Neural progenitor cell (in vitro differentiated cells): Measurements from ENCODE around the gene UGT1A8. TPM values are rescaled to one million over a fixed set of nuclear protein-coding genes. Genes with fewer than 3 reads are reported as not detected.
"Not testable (repeated sequence)": the region's sequence is repeated elsewhere in the genome, so short reads cannot be mapped to it uniquely, and the experiment has no call there.

ENCODE experiments used
- DNase-seq: peaks from one replicate; pipeline ENCODE4 v3.0.0-alpha.2; 2016; ENCODE audit warnings: low spot score
- H2AFZ ChIP-seq: fragments of 200-600 bp; sonication (generic); replicated peaks from 2 replicates; pipeline ENCODE4 v1.6.1; 2016; ENCODE audit warnings: antibody characterized with exemption
- H3F3A ChIP-seq: fragments of 200-600 bp; sonication (generic); 2 replicates; pipeline ENCODE4 v1.6.1; 2016; ENCODE audit warnings: antibody characterized with exemption, low read depth
- H3K27ac ChIP-seq: fragments of 200-600 bp; sonication (generic); 2 replicates; pipeline ENCODE4 v1.5.1; 2016; ENCODE audit warnings: mild to moderate bottlenecking
- H3K27me3 ChIP-seq: fragments of 200-600 bp; sonication (generic); 2 replicates; pipeline ENCODE4 v1.6.1; 2016; ENCODE audit warnings: mild to moderate bottlenecking, moderate library complexity
- H3K36me3 ChIP-seq: fragments of 200-600 bp; sonication (generic); 2 replicates; pipeline ENCODE4 v1.5.1; 2016
- H3K4me1 ChIP-seq: fragments of 200-600 bp; sonication (generic); 2 replicates; pipeline ENCODE4 v1.6.1; 2016; ENCODE audit warnings: mixed run types
- H3K4me2 ChIP-seq: fragments of 200-600 bp; sonication (generic); 2 replicates; pipeline ENCODE4 v1.6.1; 2016
- H3K4me3 ChIP-seq: fragments of 200-600 bp; sonication (generic); 2 replicates; pipeline ENCODE4 v1.5.1; 2016
- H3K79me2 ChIP-seq: fragments of 200-600 bp; sonication (generic); 2 replicates; pipeline ENCODE4 v1.6.1; 2016; ENCODE audit warnings: low read depth
- H3K9ac ChIP-seq: fragments of 200-600 bp; sonication (generic); 2 replicates; pipeline ENCODE4 v1.6.1; 2016
- H3K9me3 ChIP-seq: fragments of 200-600 bp; sonication (generic); 2 replicates; pipeline ENCODE4 v1.5.1; 2016; ENCODE audit warnings: low read depth
- H4K20me1 ChIP-seq: fragments of 200-600 bp; sonication (generic); 2 replicates; pipeline ENCODE4 v1.6.1; 2016; ENCODE audit warnings: low read depth
- H3K27ac Mint-ChIP-seq: 3 replicates; pipeline ENCODE4 v1.8.0; 2021; ENCODE audit warnings: mixed read lengths
- H3K27me3 Mint-ChIP-seq: 2 replicates; pipeline ENCODE4 v1.8.0; 2022; ENCODE audit warnings: low read depth, mild to moderate bottlenecking, inconsistent platforms, moderate library complexity, mixed read lengths; ENCODE audit not compliant: insufficient read depth
- H3K36me3 Mint-ChIP-seq: 3 replicates; pipeline ENCODE4 v1.8.0; 2021; ENCODE audit warnings: mixed read lengths
- H3K4me1 Mint-ChIP-seq: 3 replicates; pipeline ENCODE4 v1.8.0; 2021; ENCODE audit warnings: mixed read lengths
- H3K4me3 Mint-ChIP-seq: 3 replicates; pipeline ENCODE4 v1.8.0; 2021; ENCODE audit warnings: mild to moderate bottlenecking, moderate library complexity, mixed read lengths
- H3K9me3 Mint-ChIP-seq: 3 replicates; pipeline ENCODE4 v1.8.0; 2020; ENCODE audit warnings: mixed read lengths
- EZH2 ChIP-seq: fragments of 200-600 bp; sonication (generic); IDR thresholded peaks from 2 replicates; pipeline ENCODE4 v1.6.1; 2017; ENCODE audit warnings: antibody characterized with exemption, mild to moderate bottlenecking, moderate library complexity
- EZH2phosphoT487 ChIP-seq: fragments of 200-600 bp; sonication (generic); IDR thresholded peaks from 2 replicates; pipeline ENCODE4 v1.6.1; 2017; ENCODE audit warnings: antibody characterized with exemption
- total RNA-seq: library from RNA; depleted of rRNA; stranded (reverse); fragments of >200 nt; gene quantifications from 2 replicates; pipeline ENCODE4 v1.2.3, GENCODE V29; 2015; ENCODE audit warnings: low replicate concordance
- TF ChIP-seq, protein P1 (sequence below): fragments of 200-600 bp; sonication (generic); IDR thresholded peaks from 2 replicates; pipeline ENCODE4 v1.5.1; 2017; ENCODE audit warnings: antibody characterized with exemption, mild to moderate bottlenecking

The UGT1A8 gene
- total RNA-seq, 1 donor from 2014 or later: not detected

DNA sequence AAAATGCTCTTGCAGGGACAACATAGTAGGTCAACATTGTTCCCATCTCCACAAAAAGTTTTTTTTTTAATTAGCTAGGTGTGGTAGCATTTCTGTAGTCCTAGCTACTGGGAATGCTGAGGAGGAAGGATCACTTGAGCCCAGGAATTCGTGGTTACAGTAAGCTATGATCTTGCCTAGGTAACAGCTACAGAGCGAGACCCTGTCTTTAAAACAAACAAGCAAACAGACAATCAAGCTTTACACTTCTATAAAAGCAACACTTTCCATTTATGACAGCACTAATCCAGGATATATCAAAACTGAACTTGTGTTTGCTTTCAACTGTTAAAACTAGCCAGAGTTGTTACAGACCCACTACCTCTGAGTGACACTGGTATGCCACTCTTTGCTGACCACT lies 123.4 kb downstream of the UGT1A8 start:
- peaks cover 3% of the 10 kb centered on the region for H3K4me1 Mint-ChIP-seq
- no peak for DNase-seq
- no peaks in the 10 kb centered on the region for H3K79me2 ChIP-seq
- H4K20me1 ChIP-seq: no peaks in the 10 kb centered on the region
- no peaks in the 10 kb centered on the region for H3K27me3 ChIP-seq
- H3K36me3 ChIP-seq: no peaks in the 10 kb centered on the region
- peaks cover 4% of the 10 kb centered on the region for H3K9me3 Mint-ChIP-seq
- H3K27ac ChIP-seq: no peak overlapping the region
- H3K27ac Mint-ChIP-seq: no peak overlapping the region
- H3K4me3 Mint-ChIP-seq: no peak overlapping the region
- no peak overlapping the region for H3K9ac ChIP-seq
- no peak overlapping the region for H2AFZ ChIP-seq
- no peaks in the 10 kb centered on the region for H3K4me1 ChIP-seq
- no peak overlapping the region for H3K4me2 ChIP-seq
- TF ChIP-seq, protein P1, sequence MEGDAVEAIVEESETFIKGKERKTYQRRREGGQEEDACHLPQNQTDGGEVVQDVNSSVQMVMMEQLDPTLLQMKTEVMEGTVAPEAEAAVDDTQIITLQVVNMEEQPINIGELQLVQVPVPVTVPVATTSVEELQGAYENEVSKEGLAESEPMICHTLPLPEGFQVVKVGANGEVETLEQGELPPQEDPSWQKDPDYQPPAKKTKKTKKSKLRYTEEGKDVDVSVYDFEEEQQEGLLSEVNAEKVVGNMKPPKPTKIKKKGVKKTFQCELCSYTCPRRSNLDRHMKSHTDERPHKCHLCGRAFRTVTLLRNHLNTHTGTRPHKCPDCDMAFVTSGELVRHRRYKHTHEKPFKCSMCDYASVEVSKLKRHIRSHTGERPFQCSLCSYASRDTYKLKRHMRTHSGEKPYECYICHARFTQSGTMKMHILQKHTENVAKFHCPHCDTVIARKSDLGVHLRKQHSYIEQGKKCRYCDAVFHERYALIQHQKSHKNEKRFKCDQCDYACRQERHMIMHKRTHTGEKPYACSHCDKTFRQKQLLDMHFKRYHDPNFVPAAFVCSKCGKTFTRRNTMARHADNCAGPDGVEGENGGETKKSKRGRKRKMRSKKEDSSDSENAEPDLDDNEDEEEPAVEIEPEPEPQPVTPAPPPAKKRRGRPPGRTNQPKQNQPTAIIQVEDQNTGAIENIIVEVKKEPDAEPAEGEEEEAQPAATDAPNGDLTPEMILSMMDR: no peak
- TF ChIP-seq EZH2phosphoT487 (no peak), EZH2 (no peak)
- no peaks in the 10 kb centered on the region for H3F3A ChIP-seq
- no peaks in the 10 kb centered on the region for H3K36me3 Mint-ChIP-seq
- no peaks in the 10 kb centered on the region for H3K9me3 ChIP-seq
- H3K4me3 ChIP-seq: no peak overlapping the region
- H3K27me3 Mint-ChIP-seq: peaks cover 7% of the 10 kb centered on the region

DNA sequence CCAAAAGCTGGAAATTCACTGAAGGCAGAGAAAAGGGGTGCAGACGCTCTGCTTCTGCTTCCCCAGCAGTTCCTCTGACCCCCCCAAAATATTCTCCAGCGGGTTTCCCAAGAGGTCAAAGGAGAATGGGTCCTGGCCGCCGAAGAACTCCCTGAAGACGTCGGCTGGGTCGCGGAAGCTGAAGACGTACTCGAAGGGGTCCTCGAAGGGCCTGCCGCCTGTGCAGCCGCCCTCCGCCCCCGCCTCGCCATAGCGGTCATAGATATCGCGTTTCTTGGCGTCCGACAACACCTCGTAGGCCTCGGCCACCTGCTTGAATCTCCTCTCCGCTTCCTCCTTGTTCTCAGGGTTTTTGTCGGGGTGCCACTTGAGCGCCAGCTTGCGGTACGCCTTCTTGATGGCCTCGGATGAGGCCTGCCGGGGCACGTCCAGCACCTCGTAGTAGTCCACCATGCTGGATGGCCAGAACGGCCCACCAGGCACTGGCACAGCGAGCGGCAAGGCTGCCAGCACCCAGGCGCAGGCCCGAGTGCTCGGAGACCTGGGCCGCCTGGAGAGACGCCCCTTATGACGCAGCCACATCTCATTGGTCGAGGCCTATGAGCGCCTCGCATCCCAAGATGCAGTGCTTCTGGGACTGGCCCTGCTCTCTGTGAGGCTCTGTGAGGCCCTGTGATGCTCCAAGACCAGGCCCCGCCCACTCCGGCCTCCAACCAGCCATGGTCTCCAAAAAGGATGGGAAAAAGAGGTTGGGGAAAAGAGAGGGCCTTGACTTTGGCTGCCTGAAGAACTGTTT lies 126.2 kb downstream of the UGT1A8 start:
- Histone ChIP-seq H4K20me1 (no peaks in the 10 kb centered on the region), H3F3A (no peaks in the 10 kb centered on the region), H3K4me1 (no peaks in the 10 kb centered on the region), H3K9me3 (no peaks in the 10 kb centered on the region), H3K9ac (no peak overlapping the region), H3K27ac (no peak overlapping the region), H2AFZ (no peak overlapping the region), H3K4me2 (no peak overlapping the region), H3K79me2 (no peaks in the 10 kb centered on the region), H3K27me3 (no peaks in the 10 kb centered on the region), H3K36me3 (no peaks in the 10 kb centered on the region), H3K4me3 (no peak overlapping the region)
- H3K27me3 Mint-ChIP-seq: peaks cover 6% of the 10 kb centered on the region
- H3K9me3 Mint-ChIP-seq: peaks cover 9% of the 10 kb centered on the region
- no peak overlapping the region for H3K4me3 Mint-ChIP-seq
- DNase-seq: no peak
- no peaks in the 10 kb centered on the region for H3K36me3 Mint-ChIP-seq
- H3K4me1 Mint-ChIP-seq: peaks cover 5% of the 10 kb centered on the region
- TF ChIP-seq, protein P1: no peak
- no peak overlapping the region for H3K27ac Mint-ChIP-seq

DNA sequence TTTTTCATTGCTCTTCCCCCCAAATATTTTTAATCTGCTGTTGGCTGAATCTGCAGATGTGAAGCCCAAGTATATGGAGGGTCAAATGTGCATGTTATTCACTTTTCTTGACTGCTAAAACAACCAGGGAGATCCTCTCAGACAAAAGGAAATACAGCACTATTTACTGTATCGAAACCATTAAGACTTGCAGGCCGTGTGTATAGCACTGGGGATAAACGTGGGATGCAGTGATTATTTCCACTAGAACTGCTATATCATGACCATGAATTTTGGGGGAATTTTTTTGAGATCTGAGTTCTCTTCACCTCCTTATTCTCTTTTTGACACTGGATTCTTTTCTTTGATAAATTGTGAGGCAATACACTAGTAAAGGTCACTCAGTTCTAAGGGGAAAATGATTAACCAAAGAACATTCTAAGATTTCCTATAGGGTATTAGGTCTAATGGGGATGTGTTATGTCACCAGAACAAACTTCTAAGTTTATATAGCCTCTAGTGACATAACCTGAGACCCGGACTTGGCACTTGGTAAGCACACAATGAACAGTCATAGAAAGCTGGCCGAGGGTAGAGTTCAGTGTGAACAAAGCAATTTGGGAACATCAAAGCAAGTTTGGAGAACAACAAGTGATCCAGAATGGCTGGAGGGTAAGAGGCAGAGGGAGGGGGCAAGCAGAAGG lies 127.8 kb downstream of the UGT1A8 start:
- Mint-ChIP-seq H3K4me3 (no peak overlapping the region), H3K36me3 (no peaks in the 10 kb centered on the region), H3K27me3 (peaks cover 6% of the 10 kb centered on the region), H3K27ac (no peak overlapping the region), H3K9me3 (peaks cover 14% of the 10 kb centered on the region), H3K4me1 (peaks cover 5% of the 10 kb centered on the region)
- Histone ChIP-seq H3K4me1 (no peaks in the 10 kb centered on the region), H4K20me1 (no peaks in the 10 kb centered on the region), H3K79me2 (no peaks in the 10 kb centered on the region), H2AFZ (no peak overlapping the region), H3K27me3 (no peaks in the 10 kb centered on the region), H3K9ac (no peak overlapping the region), H3K4me3 (no peak overlapping the region), H3K36me3 (no peaks in the 10 kb centered on the region), H3F3A (no peaks in the 10 kb centered on the region), H3K4me2 (no peak overlapping the region), H3K9me3 (no peaks in the 10 kb centered on the region), H3K27ac (no peak overlapping the region)
- no peak for DNase-seq
- TF ChIP-seq, protein P1: no peak
- no peak for TF ChIP-seq EZH2
- no peak for TF ChIP-seq EZH2phosphoT487

DNA sequence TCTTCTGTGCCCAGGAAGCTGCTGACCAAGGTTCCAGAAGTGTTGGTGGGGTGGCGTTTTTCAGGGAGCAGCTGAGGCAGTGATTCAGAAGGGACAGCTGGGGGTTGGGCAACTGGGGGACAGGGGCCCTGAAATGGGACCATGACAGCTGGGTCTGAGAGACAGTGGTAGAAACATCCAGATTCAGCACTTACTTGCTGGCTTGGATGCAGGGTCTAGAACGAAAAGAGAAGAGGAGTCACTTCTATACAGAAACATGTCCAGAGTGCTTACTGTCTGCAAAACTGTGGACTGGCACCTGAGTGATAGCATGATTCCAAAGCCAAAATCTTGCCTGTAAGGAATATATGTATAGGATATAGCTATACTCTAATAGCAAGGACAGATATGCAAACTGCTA lies 128.4 kb downstream of the UGT1A8 start:
- not testable (repeated sequence) for H3K4me3 ChIP-seq, H3K27ac ChIP-seq, H3K27ac Mint-ChIP-seq, H3K9me3 ChIP-seq, H3K79me2 ChIP-seq, H3K4me3 Mint-ChIP-seq, H3K27me3 ChIP-seq, H3K4me1 ChIP-seq, H3K9ac ChIP-seq, H3K4me1 Mint-ChIP-seq, H3K36me3 Mint-ChIP-seq, H3K27me3 Mint-ChIP-seq, H3F3A ChIP-seq, H3K4me2 ChIP-seq, H4K20me1 ChIP-seq, DNase-seq, H2AFZ ChIP-seq, H3K36me3 ChIP-seq
- H3K9me3 Mint-ChIP-seq: peaks cover 17% of the 10 kb centered on the region
